K562 (cell line): ENCODE measurements around the gene ACAD10. TPM values are rescaled to one million over a fixed set of nuclear protein-coding genes. Genes with fewer than 3 reads are reported as not detected.

ENCODE experiments used
- ARHGAP35 ChIP-seq: fragments of 450-650 bp; IDR thresholded peaks from 2 replicates; pipeline ENCODE4 v1.6.1; 2018; ENCODE audit not compliant: partially characterized antibody
- CREB1 ChIP-seq, 2 experiments: sonication (generic) in 1 of 2; formaldehyde crosslinking in 1 of 2; IDR thresholded peaks; 2 replicates each; pipeline versions ENCODE4 v1.6.1 to v1.8.0; 2012 to 2022; ENCODE audit warnings: inconsistent platforms in 1 of 2, mild to moderate bottlenecking in 1 of 2, missing genetic modification reagents in 1 of 2, moderate library complexity in 1 of 2
- EP400 ChIP-seq: fragments of 450-650 bp; IDR thresholded peaks from 2 replicates; pipeline ENCODE4 v1.6.1; 2017; ENCODE audit warnings: antibody characterized with exemption, mild to moderate bottlenecking, moderate library complexity
- HDAC6 ChIP-seq: IDR thresholded peaks from 2 replicates; pipeline ENCODE4 v1.6.1; 2012; ENCODE audit warnings: low read depth, mild to moderate bottlenecking, control low read depth, inconsistent platforms, low read length, moderate library complexity
- HMBOX1 ChIP-seq: sonication (generic); IDR thresholded peaks from 2 replicates; pipeline ENCODE4 v1.6.1; 2016
- HNRNPH1 ChIP-seq: fragments of 200-400 bp; formaldehyde crosslinking; optimal IDR thresholded peaks from 2 replicates; pipeline ENCODE3; 2017; ENCODE audit warnings: low read depth, mild to moderate bottlenecking, low read length, moderate library complexity
- KAT7 ChIP-seq: sonication (generic); formaldehyde crosslinking; IDR thresholded peaks from 2 replicates; pipeline ENCODE4 v1.8.0; 2022; ENCODE audit warnings: missing genetic modification reagents, mild to moderate bottlenecking, borderline replicate concordance
- KDM1A ChIP-seq, 2 experiments: fragments of 450-650 bp; IDR thresholded peaks; 2 replicates each; pipeline ENCODE4 v1.6.1; 2016; ENCODE audit warnings: mild to moderate bottlenecking in 2 of 2
- KDM2B ChIP-seq: fragments of 250-450 bp; sonication (Bioruptor Pico); IDR thresholded peaks from 2 replicates; pipeline ENCODE4 v1.8.0; 2021; ENCODE audit warnings: mild to moderate bottlenecking, moderate library complexity
- KHSRP ChIP-seq: fragments of 450-650 bp; IDR thresholded peaks from 2 replicates; pipeline ENCODE4 v1.6.1; 2017
- KLF16 ChIP-seq: IDR thresholded peaks from 2 replicates; pipeline ENCODE4 v1.6.1; 2016; ENCODE audit warnings: antibody characterized with exemption
- MECOM ChIP-seq: fragments of 250-450 bp; sonication (Bioruptor Pico); IDR thresholded peaks from 2 replicates; pipeline ENCODE4 v1.8.0; 2022; ENCODE audit warnings: inconsistent platforms
- MYNN ChIP-seq, 2 experiments: sonication (generic); formaldehyde crosslinking in 1 of 2; IDR thresholded peaks; 2 replicates each; pipeline versions ENCODE4 v1.5.0 to v1.6.1; 2016 to 2020; ENCODE audit warnings: antibody characterized with exemption in 1 of 2, missing genetic modification reagents in 1 of 2
- RAD51 ChIP-seq: fragments of 450-650 bp; IDR thresholded peaks from 2 replicates; pipeline ENCODE4 v1.7.1; 2016; ENCODE audit warnings: low read depth, mild to moderate bottlenecking, borderline replicate concordance
- RBM22 ChIP-seq: fragments of 200-400 bp; formaldehyde crosslinking; IDR thresholded peaks from 2 replicates; pipeline ENCODE4 v1.6.1; 2018; ENCODE audit warnings: low read length, low read depth; ENCODE audit not compliant: poor library complexity, severe bottlenecking
- SP1 ChIP-seq: sonication (generic); formaldehyde crosslinking; IDR thresholded peaks from 2 replicates; pipeline ENCODE4 v1.8.1; 2022; ENCODE audit warnings: mild to moderate bottlenecking, missing genetic modification reagents
- TBL1XR1 ChIP-seq, 2 experiments: IDR thresholded peaks; 2 replicates each; pipeline ENCODE4 v1.6.1; 2012; ENCODE audit warnings: improper control_type of control experiment in 2 of 2, low read length in 2 of 2, mild to moderate bottlenecking in 1 of 2
- WHSC1 ChIP-seq: IDR thresholded peaks from one replicate; pipeline ENCODE4 v1.6.1; 2012; ENCODE audit warnings: low read length, control low read depth, inconsistent platforms
- ZBTB17 ChIP-seq: fragments of 450-650 bp; formaldehyde crosslinking; IDR thresholded peaks from 2 replicates; pipeline ENCODE4 v1.4.0; 2020; ENCODE audit warnings: mild to moderate bottlenecking
- ZBTB8A ChIP-seq: fragments of 450-650 bp; IDR thresholded peaks from 2 replicates; pipeline ENCODE4 v1.6.1; 2018; ENCODE audit warnings: mild to moderate bottlenecking, moderate library complexity; ENCODE audit not compliant: partially characterized antibody
- ZNF24 ChIP-seq: fragments of 450-650 bp; IDR thresholded peaks from 2 replicates; pipeline ENCODE4 v1.6.1; 2016
- ZNF3 ChIP-seq: fragments of 250-450 bp; sonication (Bioruptor Pico); IDR thresholded peaks from 2 replicates; pipeline ENCODE4 v1.5.0; 2021; ENCODE audit warnings: mild to moderate bottlenecking, moderate library complexity
- ZNF639 ChIP-seq, 2 experiments: fragments of 200-800 bp in 1 of 2; sonication (Bioruptor generic) in 1 of 2; sonication (generic) in 1 of 2; formaldehyde crosslinking in 1 of 2; IDR thresholded peaks in 1 of 2; conservative IDR thresholded peaks in 1 of 2; 2 replicates each; pipeline versions ENCODE4 v1.5.0 to v1.6.1; 2016 to 2020; ENCODE audit warnings: missing compliant biosample characterization in 1 of 2, missing genetic modification characterization in 1 of 2, missing genetic modification reagents in 1 of 2
- polyA plus RNA-seq, 8 experiments: library from polyadenylated mRNA; depleted of rRNA in 4 of 8; stranded (reverse) in 5 of 8; unstranded in 3 of 8; fragments of >200 nt; fragmentation: Nextera tagmentation in 2 of 8; fragmentation: Illumina TruSeq in 1 of 8; extraction: Ambion mirVana in 2 of 8; extraction: Trizol in 1 of 8; gene quantifications; 2 replicates each; pipeline versions ENCODE4 v1.2.1 to v1.2.3, GENCODE V29; 2011 to 2014; ENCODE audit warnings: inconsistent platforms in 1 of 8, missing spikeins in 1 of 8
- total RNA-seq, 7 experiments: library from RNA; depleted of rRNA in 6 of 7; stranded (reverse); fragments of >200 nt in 6 of 7; fragmentation: Illumina TruSeq in 2 of 7; extraction: Trizol in 2 of 7; gene quantifications; 2 replicates each; pipeline versions ENCODE4 v1.2.1 to v1.2.3, GENCODE V29; 2011 to 2021; ENCODE audit warnings: low replicate concordance in 1 of 7
- TF ChIP-seq, protein P1 (sequence below): fragments of 250-450 bp; sonication (Bioruptor Pico); IDR thresholded peaks from 2 replicates; pipeline ENCODE4 v1.4.0; 2020; ENCODE audit warnings: mild to moderate bottlenecking, moderate library complexity
- TF ChIP-seq, protein P2 (sequence below): fragments of 250-450 bp; sonication (Bioruptor Pico); IDR thresholded peaks from 2 replicates; pipeline ENCODE4 v1.5.0; 2020; ENCODE audit warnings: mild to moderate bottlenecking

Gene ACAD10
- total and polyA plus RNA-seq, 9 of the 15 experiments (the other 6 are each of a cell fraction or from before 2014, with no cell fraction given): 2.3 to 19.2 (median 12.0) TPM

DNA sequence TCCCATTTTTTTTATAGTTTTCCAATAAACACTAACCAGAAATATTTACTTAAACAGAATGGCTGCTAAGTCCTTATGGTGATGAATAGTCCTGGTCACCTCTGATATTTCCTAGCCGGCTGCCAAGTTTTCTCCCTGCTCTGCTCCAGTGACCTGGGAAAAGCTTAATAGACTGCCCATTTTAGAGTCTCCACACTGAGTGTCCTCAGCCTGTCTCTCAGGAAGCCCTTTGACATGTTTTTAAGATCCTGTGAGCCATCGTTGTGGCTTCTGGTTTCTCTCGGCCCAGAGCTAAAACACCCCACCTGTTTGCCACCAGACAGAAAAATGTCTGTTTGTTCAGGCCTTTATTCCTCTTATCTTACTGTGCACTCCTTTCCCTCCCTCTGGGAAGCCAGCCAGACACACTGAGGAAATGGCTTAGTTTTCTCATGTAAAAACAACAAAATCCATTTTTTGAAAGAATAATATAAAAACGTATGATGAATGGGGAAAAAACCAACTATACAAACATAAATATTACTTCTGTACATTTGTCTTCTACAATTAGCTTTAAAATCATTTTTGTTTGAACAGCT is 55.5 kb downstream of the ACAD10 start (continued):
- TF ChIP-seq RBM22 (no peak), SP1 (no peak), KDM1A (IDR thresholded peaks at IDR 0.05) (peak; percentile 31 to 62; a peak in 2 of 4 replicates), TBL1XR1 (IDR thresholded peaks at IDR 0.05; ENCODE audit: low read length in 2 of 2) (peak in 1 of 2 experiments; percentile 65; a peak in 1 of 4 replicates), ZBTB8A (no peak), MYNN (IDR thresholded peaks at IDR 0.05) (no peak), MYNN (CRISPR knock-in tag; IDR thresholded peaks at IDR 0.05) (no peak), CREB1 (IDR thresholded peaks at IDR 0.05) (no peak), CREB1 (CRISPR knock-in tag; IDR thresholded peaks at IDR 0.05) (no peak), HNRNPH1 (no peak), KDM2B (CRISPR knock-in tag) (no peak), EP400 (peak; percentile 22; the same call in 1 of the 2 replicates), MECOM (peak; percentile 43; the same call in 1 of the 2 replicates), ZNF3 (CRISPR knock-in tag) (no peak), KAT7 (CRISPR knock-in tag) (0 out of 2 replicates have a peak, but pooled peaks have one; percentile 53), ARHGAP35 (no peak), RAD51 (peak; percentile 24; the same call in 1 of the 2 replicates), ZNF639 (CRISPR knock-in tag; conservative IDR thresholded peaks at IDR 0.05 in 1 of 2, IDR thresholded peaks at IDR 0.05 in 1 of 2) (peak in 1 of 2 experiments; percentile 32; a peak in 1 of 4 replicates), HDAC6 (no peak), HMBOX1 (no peak), ZNF24 (0 out of 2 replicates have a peak, but pooled peaks have one; percentile 45), KLF16 (peak; percentile 78), WHSC1 (no peak), ZBTB17 (no peak), KHSRP (peak; percentile 37; the same call in 1 of the 2 replicates)
- TF ChIP-seq, protein P1, sequence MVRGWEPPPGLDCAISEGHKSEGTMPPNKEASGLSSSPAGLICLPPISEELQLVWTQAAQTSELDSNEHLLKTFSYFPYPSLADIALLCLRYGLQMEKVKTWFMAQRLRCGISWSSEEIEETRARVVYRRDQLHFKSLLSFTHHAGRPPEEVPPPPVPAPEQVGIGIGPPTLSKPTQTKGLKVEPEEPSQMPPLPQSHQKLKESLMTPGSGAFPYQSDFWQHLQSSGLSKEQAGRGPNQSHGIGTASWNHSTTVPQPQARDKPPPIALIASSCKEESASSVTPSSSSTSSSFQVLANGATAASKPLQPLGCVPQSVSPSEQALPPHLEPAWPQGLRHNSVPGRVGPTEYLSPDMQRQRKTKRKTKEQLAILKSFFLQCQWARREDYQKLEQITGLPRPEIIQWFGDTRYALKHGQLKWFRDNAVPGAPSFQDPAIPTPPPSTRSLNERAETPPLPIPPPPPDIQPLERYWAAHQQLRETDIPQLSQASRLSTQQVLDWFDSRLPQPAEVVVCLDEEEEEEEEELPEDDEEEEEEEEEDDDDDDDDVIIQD (CRISPR knock-in tag): no peak
- TF ChIP-seq, protein P2, sequence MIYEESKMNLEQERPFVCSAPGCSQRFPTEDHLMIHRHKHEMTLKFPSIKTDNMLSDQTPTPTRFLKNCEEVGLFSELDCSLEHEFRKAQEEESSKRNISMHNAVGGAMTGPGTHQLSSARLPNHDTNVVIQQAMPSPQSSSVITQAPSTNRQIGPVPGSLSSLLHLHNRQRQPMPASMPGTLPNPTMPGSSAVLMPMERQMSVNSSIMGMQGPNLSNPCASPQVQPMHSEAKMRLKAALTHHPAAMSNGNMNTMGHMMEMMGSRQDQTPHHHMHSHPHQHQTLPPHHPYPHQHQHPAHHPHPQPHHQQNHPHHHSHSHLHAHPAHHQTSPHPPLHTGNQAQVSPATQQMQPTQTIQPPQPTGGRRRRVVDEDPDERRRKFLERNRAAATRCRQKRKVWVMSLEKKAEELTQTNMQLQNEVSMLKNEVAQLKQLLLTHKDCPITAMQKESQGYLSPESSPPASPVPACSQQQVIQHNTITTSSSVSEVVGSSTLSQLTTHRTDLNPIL (CRISPR knock-in tag): no peak
